Nephron progenitor cell (in vitro differentiated cells): ENCODE measurements around the gene SPEM3.
A peak's percentile ranks its signal among the peaks of the same experiment; 100 is the strongest.

Source experiments
- DNase-seq: peaks from one replicate; pipeline ENCODE4 v3.0.0; 2021
- H3K27ac Mint-ChIP-seq: 2 replicates; pipeline ENCODE4 v1.8.0; 2021; ENCODE audit warnings: mild to moderate bottlenecking, moderate library complexity, mixed read lengths
- H3K27me3 Mint-ChIP-seq: 2 replicates; pipeline ENCODE4 v1.8.0; 2021; ENCODE audit warnings: mild to moderate bottlenecking, low read depth, mixed read lengths; ENCODE audit not compliant: poor library complexity
- H3K36me3 Mint-ChIP-seq: 2 replicates; pipeline ENCODE4 v1.8.0; 2021; ENCODE audit warnings: low read depth, mixed read lengths
- H3K4me1 Mint-ChIP-seq: 2 replicates; pipeline ENCODE4 v1.8.0; 2021; ENCODE audit warnings: mixed read lengths
- H3K4me3 Mint-ChIP-seq: 2 replicates; pipeline ENCODE4 v1.8.0; 2021; ENCODE audit warnings: mild to moderate bottlenecking, moderate library complexity, mixed read lengths
- H3K9me3 Mint-ChIP-seq: 2 replicates; pipeline ENCODE4 v1.8.0; 2021; ENCODE audit warnings: mild to moderate bottlenecking, moderate library complexity, mixed read lengths
- CTCF ChIP-seq: fragments of 200-600 bp; sonication (generic); IDR thresholded peaks from 2 replicates; pipeline ENCODE4 v1.5.0; 2021; ENCODE audit warnings: antibody characterized with exemption

The SPEM3 gene

GRCh38 chr17:7445619-7445968 is 16.9 kb downstream of the SPEM3 start:
- TF ChIP-seq CTCF = no peak
- Mint-ChIP-seq H3K4me1 (peaks cover 63% of the 10 kb centered on the region), H3K27me3 (peaks cover 49% of the 10 kb centered on the region), H3K36me3 (peaks cover 5% of the 10 kb centered on the region), H3K4me3 (peak overlapping the region; percentile 84), H3K27ac (peak overlapping the region; percentile 21), H3K9me3 (no peaks in the 10 kb centered on the region)
- DNase-seq = no peak

- Mint-ChIP-seq H3K27me3 (peaks cover 38% of the 10 kb centered on the region), H3K36me3 (peaks cover 5% of the 10 kb centered on the region), H3K4me1 (peaks cover 42% of the 10 kb centered on the region), H3K27ac (no peak overlapping the region), H3K9me3 (no peaks in the 10 kb centered on the region), H3K4me3 (peak overlapping the region; percentile 37)
- no peak for DNase-seq
- no peak for TF ChIP-seq CTCF
These were observed 19.8 kb downstream of the SPEM3 start for GRCh38 chr17:7448461-7448860.

GRCh38 chr17:7459961-7460545 is 31.4 kb downstream of the SPEM3 start:
- DNase-seq = no peak
- TF ChIP-seq CTCF = no peak
- H3K36me3 Mint-ChIP-seq = peaks cover 19% of the 10 kb centered on the region
- no peaks in the 10 kb centered on the region for H3K27me3 Mint-ChIP-seq
- no peaks in the 10 kb centered on the region for H3K9me3 Mint-ChIP-seq
- H3K4me3 Mint-ChIP-seq = no peak overlapping the region
- peak overlapping the region; percentile 91 for H3K27ac Mint-ChIP-seq
- H3K4me1 Mint-ChIP-seq = peaks cover 18% of the 10 kb centered on the region

- no peaks in the 10 kb centered on the region for H3K9me3 Mint-ChIP-seq
- H3K4me1 Mint-ChIP-seq = peaks cover 16% of the 10 kb centered on the region
- no peaks in the 10 kb centered on the region for H3K27me3 Mint-ChIP-seq
- DNase-seq = no peak
- no peak overlapping the region for H3K4me3 Mint-ChIP-seq
- TF ChIP-seq CTCF = no peak
- H3K36me3 Mint-ChIP-seq = peaks cover 18% of the 10 kb centered on the region
- H3K27ac Mint-ChIP-seq = no peak overlapping the region
These were observed 32.4 kb downstream of the SPEM3 start for GRCh38 chr17:7460850-7461660.

- Mint-ChIP-seq H3K9me3 (no peaks in the 10 kb centered on the region), H3K27me3 (no peaks in the 10 kb centered on the region), H3K36me3 (peaks cover 22% of the 10 kb centered on the region), H3K27ac (no peak overlapping the region), H3K4me3 (no peak overlapping the region), H3K4me1 (peaks cover 29% of the 10 kb centered on the region)
- no peak for DNase-seq
- TF ChIP-seq CTCF = no peak
These were observed 34.1 kb downstream of the SPEM3 start for GRCh38 chr17:7462474-7463371.
